ENCODE results near the gene TXNDC11.

The TXNDC11 gene

DNA sequence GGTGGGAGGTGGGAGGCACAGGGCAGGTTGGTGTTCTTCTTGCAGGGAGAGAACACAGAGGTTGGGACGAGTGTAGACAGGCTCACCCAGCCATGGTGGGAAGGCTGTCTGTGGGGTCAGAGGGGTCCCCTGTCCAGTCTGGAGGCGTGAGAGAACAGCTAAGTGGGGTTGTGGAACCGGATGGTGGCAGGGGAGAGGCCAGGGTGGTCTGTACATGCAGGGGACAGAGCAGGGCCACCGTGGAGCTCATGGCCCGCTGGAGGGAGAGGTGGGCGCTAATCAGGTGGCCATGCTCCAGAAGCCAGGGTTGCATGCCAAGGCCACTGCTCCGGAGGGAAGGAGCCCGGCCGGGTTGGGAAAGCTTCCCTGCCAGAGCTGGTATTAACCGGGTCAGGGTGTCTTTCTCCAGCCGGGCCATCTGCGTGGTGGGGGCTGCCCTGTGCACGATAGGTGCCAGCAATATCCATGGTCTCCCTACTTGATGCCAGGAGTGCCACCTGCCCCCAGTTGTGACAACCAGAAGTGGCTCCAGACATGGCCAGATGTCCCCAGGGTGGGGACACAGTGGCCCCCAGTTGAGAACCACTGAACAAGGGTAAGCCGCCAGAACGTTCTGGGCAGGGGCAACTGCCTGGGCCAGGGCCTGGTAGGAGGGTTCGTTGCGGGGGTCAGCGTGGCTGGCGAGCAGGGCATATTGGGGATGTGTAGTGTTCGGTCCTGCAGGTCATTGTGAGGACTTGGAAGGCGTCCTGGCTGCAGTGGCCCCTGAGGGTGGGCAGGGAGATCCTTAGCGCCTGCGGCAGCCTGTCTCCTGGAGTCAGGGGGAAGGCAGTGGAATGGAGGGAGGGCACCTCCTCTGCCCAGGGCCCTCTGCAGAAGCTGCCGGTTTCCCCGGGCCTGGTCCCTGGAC, 69.3 kb downstream of the TXNDC11 start:
- no peak for DNase-seq

DNA sequence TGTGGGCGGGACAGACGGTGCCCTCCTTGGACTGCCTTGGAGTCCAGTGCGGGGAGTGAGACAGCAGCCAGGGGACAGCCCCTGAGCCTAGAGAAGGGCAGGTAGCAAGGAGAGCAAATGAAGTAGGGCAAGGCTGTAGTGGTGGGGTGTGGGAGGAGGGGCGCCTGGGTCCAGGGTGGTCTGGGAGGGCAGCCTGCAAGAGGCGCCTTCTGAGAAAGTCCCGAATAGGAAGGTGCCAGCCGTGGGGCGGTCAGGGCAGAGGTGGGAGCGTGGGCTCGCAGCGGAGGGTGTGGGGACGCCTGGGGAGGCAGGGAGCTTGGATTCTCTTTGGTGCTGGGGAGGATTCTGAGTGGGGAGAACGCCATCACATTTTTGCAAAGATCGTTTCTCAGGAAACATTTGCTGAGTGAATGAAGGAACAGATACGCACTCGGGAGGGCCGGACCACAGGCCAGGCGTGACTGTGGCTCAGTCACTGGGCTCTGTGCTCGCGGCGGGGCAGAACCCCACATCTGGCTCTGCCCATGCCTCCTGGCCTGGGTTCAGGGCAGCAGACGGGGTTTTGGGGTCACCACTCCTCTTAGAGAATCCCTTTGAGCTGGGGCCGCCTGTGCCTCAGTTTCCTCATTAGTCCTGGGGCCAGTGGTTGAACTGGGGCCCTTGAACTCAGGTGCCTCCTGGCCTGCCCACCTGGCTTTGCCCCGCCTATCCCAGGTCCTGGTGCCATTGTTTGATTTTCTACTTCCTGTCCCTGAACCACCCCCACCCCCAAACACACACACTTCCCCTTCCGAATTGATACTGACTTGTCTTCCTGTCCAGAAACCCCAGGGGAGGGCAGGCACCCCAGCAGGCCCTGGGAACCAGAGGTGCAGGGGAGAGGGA, 70.2 kb downstream of the TXNDC11 start:
- DNase-seq, result peak; percentile 56

DNA sequence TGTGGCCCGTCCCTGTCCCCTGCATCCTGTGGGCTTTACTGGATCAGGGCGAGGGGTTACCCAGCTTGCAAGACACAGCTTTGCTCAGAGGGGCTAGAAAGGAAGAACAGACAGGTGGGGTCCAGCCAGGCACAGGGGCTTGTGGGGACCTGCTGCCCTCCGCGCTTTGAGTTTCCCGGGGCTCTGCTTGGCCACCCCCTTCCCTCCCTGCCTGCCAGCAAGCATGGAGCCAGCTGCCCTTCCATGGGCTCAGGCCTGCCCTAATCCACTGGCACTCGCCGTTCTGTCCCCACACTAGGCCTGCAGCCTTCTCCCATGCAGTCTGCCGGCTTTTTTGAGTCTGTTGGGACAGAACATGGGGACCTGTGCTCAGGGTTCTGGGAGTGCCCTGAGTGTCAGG, 71.0 kb downstream of the TXNDC11 start:
- DNase-seq, result no peak

DNA sequence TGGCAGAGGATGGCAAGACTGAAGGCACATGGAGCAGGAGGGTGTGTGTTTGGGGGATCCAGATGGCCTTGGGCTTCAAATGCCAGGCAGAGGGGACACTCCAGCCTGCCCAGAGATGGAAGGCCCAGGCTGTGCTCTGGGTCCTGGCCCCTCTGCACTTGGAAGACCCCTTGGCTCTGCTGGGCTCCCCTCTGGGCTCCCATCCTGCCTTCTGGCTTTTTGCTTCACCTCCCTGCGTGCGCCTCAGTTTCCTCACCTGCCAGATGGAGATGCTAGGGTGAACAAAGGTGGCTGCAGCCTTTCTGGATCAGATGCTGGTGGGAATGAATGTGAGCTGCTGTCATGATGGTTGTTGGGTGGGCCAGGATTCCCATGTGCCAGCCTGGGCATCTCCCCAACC, 71.4 kb downstream of the TXNDC11 start:
- DNase-seq, result no peak

DNA sequence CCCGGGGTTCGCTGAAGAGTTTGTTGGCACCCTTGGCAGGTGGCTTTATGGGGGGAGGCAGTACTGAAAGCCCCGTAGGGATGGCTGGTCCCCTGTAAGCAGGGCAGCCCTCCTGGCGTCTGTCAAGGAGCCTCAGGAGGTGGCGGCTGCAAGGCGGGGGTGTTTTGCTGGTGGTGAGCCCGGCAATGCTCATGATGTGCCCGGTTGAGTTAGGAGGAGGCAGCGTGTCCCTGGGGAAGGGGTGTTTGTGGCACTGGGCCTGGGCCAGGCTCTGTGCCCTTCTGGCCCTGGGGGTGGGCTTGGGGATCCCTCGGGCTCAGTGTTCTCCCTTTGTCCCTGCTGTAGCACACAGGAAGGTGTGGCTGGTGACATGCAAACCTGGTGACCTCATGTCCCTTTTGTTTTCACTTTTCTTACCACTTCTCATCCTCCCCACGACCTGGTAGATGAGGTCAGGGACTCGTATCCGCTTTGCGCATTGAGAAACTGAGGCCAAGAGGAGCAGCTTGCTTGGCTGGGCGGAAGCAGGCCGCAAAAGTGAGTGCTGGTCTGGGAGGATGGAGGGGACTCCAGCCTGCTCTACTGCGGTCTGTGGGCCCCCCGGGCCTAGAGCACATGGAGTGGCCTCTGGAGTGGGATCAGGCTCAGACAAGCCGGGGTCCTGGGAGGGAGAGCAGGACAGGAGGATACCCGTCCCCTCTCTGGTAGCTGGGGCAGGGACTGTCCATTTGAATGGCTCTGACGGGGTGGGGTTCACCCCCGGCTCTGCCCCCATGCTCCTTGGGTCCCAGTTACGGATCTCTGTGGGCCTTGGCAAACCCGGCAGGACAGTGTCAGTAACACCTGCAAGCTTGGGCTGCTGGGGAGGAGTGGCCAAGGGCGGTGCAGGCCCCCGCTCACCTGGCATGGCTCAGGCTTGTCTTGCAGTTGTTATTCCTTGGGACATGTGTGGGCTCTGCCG, 72.2 kb downstream of the TXNDC11 start:
- peak; percentile 50 for DNase-seq

DNA sequence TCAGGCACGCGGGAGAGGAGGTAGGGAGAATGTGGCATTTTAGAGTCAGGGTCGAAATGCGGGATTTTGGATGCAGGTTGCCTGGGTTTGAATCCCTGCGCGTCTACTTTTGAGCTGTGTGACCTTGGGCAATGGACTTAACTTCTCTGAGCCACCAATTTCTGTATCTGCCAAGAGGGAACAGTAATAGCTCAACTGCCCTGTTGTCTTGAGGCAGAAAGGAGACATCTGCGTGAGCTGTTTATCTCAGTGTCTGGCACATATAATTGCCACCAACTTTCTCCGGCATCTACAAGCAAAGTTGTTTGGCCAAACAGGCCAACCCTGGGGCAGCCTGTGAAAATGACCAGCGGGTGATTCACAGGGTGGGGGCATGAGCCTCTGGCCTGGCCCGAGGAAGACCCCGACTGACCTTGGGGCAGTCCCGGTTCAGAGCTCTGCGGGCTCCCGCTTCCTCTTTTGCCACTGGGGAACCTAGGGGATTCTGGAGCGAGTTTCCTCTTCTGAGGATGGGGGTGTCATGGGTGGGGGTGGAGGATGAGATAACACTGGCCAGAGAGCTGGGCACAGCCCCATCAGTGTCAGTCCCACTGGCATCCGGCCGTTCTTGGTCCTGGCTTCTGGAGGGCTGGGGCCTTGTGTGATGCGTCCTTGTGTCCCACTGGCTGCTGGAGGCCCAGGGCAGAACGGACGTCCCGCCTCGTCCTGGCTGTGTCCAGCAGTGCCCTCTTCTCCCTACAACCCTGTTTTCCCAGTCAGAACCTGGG, 73.1 kb downstream of the TXNDC11 start:
- peak; percentile 17 for DNase-seq

DNA sequence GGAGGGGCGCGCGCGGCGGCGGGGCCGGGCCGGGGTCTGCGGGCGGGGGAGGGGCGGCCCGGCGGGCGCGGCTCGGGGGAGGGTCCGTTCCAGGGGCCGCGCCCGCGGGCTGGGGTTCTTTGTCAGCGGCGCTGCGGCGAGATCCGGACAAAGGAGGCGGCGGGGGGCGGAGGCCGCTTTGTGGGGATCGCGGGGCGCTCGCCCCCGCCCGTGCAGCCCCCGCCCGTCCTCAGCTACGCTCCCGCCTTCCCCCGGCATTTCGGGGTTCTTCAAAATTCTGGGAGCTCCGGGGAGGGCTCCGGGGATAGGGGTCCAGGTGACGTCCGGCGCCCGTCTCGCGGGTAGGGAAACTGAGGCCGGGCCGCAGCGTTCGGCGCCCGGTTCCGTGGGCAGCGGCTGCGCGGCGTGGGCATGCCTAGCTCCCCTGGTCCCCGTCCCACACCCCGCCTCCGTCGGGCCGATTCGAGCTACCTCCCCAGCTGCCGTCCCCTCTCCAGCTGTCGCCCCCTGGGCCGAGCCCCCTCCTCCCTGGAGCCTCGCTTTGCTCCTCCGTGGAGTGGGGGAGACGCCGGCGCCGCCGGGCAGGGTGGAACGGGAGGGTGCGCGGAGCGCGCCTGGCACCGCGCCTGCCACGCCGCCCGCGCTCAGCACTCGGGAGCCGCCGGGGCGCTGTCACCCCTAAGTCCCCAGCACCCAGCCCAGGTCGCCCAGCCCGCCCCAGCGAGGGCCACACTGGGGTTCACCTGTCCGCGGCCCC, 73.9 kb downstream of the TXNDC11 start:
- no peak for DNase-seq

DNA sequence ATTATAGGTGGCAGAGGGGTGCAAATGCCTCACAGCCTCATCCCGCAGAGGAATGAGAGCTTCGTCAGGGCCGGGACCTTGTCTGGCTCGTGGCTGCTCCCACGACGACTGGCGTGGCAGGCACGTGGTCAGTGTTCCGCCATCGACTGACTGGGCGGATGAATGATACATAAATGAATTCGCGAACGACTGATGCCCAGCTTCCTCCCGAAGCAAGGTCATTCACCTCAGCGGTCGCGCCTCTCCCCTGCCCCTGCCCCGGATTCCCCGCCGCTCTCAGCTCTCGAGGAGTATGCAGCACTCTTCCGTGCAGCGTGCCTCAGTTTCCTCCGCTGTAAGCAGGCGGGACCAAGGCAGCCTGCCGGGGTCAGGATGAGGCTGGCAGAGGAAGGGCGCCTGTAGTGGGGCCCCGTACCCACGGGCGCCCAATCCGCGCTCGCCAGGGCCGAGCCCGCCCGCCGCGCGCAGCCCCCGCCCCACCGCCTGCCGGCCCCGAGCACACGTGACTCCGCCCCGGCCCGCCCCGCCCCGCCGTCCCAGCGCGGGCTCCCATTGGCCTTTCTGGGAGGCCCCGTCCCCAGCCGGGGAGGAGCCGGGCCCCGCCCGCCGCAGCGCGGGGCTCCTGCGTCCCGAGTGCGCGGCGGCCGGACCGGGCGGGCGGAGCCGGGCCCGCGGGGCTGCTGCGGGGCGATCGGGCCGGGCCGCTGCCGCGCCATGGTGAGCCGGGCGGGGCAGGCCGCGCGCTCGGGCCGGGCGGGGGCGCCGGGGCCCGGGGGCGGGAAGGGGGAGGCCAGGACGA, 74.6 kb downstream of the TXNDC11 start, which contains the start of gene SNN:
SNN (plus strand) TSS at position 632 of the 799 bp plus-strand sequence. CDS start 7,605 bp downstream, outside the sequence.
- DNase-seq, result peak; percentile 88

DNA sequence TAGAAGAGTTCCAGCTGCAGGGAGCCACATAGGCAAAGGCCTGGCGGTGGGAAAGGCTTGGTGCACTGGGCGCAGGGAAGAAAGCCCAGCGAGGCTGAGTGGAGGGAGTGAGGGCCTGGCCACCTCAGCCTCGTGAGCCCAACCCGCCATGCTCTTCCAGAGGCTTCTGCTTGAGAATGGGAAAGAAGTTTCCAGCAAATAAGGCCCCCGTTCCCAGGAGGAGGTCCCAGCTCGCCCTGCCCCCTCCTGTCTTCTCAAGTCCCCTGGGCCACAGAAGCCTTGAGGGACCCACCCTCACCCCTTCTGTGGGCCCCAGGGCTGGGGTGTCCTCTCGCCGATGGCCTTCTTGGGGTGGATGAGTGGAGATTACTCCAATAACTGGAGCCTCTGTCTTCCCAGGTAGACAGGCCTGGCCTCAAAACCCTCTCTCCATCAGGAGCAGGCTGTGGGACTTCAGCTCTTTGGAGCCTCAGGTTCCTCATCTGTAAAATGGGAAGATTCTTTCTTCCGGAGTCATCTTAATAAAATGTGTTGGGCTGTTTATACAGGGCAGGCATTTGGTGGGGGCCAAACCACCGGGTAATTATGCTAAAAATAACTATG, 75.3 kb downstream of the TXNDC11 start:
- no peak for DNase-seq

DNA sequence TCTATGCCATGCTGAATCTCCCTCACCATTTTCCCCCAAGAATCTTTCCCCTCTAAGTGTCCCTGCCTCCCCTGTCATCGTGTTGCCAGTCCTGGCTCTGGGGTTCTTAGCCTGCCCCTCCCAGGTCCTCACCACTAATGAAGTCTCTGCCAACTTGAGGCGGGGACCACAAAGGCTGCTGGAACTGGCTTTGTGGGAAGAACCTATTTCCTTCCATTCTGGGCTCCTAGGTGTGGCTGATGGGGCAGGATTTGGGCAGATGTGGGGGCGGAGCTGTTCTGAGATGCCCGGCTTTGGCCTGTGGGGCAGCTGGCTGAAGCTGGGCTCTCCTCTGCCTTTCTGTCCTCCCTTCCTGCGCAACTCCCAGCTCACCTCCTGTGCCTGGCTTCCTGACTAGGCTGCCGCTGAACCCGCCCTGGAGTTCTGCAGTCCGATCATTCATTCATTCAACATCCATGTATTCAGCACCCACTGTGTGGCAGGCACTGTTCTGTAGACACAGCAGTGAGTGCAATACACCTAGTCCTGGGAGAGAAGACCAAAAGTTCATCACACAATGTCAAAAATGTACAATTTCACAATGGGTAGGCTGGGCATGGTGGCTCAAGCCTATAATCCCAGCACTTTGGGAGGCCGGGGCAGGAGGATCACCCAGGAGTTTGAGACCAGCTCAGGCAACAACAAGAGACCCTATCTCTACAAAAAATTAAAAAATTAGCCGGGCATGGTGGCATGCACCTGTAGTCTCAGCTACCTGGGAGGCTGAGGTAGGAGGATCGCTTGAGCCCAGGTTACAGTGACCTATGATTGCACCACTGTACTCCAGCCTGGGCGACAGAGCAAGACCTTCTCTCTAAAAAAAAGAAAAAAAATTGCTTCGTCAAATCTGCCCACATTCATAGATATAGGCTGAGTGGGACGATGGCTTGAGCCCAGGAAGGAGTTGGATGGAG, 76.3 kb downstream of the TXNDC11 start:
- no peak for DNase-seq

DNA sequence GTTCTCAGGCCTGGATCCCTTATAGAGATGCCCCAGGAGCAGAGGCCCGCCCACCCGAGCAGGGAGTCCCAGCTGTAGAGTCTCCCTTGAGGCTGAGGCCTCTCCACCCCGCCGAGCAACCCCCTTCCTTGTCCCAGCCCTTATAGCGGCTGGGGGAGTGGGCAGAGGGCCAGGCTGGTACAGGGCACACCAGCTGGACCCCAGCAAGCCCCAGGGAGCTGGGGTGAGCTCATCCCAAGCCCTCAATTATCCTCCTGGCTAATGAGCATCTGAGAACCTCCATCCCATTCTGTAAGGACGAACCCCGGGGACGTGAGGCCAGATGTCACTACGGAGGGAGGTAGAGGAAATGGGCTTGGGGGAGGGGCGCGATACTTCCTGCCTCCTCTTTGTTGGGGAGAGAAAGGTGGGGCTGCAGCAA, 77.6 kb downstream of the TXNDC11 start:
- DNase-seq, result peak; percentile 34

DNA sequence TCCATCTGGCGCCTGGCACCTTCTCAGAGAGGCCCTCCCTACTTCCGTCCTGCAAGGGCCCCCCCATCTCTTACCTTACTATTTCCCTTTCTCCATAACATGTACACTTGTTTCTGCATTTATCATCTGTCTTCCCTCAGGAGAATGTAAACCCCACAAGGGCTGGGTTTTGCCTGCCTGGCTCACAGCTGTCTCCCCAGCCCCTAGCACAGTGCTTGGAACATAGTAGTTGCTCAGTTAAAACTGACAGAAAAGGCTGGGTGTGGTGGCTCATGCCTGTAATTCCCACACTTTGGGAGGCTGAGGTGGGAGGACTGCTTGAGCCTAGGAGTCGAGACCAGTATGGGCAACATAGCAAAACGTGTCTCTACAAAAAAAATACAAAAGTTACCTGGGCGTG, 80.1 kb downstream of the TXNDC11 start:
- no peak for DNase-seq

DNA sequence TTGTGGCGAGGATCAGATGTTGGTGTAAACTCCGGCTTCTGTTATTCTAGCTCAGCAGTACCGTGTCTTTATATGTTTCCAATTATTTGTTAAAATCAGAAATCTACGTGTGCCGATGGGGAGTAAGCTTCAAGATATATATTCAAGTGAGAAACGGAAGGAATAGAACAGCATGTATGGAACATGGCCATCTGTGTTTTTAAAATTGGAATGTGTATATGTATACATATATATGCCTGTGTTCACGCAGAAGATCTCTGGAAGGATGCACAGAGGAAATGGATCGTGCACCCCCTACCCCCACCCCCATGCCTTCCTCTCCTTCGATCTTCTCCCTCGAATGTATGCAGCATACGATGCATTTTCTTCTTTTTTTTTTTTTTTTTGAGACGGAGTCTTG, 82.1 kb downstream of the TXNDC11 start:
- DNase-seq, result no peak

DNA sequence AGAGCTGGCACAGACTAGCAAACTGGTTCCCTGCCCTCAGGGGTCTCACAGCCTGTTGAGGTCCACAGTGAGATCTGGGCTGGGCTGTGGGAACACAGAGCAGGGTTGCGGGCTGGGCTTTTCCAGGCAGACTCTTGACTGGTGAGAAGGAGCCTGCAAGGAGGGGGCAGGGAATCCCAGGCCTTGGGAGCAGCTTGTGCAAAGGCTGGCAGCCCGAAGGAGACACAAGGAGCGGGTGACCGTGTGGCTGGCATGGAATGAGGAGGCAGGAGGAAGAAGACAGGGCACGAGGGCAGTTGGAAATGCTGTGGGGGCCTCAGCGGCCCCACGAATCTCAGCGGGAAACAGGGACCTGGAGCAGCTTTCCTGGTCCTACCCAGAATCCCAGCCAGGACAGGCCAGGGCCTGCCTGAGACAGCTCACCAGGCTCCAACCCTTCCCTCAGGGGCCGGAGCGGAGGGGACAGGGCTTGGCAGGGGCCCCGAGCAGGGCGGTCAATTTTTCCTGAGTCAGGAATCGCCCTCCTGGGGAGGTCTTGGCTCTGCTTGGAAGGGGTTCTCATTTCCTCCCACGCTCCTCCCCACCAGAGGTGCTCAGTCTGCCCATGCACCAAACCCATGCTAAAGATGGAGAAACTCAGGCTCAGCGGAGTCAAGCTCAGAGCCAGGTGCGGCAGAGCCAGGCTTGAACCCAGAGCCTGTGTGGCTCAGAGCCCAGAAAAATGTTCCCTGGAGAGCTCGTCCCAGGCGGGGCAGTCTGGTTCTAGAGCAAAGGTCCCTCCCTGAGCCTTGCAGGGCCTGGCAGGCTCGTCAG, 83.6 kb downstream of the TXNDC11 start:
- DNase-seq, result no peak

DNA sequence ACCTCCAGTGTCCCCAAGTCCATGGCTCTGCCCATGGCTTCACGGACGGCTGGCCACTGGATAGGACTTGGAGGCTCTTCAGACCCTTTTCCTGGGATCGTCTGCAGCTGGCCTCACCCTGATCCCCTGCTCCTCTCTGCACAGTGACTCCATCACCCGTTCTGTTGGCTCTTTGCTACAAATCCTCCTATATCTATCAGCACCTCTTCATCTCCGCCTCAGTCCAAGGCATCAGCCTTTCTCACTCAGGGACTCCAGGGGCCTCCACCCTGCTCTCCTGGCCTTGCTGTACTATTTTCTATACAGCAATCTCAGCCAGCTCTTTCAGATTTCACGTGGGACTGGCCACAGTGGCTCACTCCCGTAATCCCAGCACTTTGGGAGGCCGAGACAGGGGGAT, 85.1 kb downstream of the TXNDC11 start:
- no peak for DNase-seq

DNA sequence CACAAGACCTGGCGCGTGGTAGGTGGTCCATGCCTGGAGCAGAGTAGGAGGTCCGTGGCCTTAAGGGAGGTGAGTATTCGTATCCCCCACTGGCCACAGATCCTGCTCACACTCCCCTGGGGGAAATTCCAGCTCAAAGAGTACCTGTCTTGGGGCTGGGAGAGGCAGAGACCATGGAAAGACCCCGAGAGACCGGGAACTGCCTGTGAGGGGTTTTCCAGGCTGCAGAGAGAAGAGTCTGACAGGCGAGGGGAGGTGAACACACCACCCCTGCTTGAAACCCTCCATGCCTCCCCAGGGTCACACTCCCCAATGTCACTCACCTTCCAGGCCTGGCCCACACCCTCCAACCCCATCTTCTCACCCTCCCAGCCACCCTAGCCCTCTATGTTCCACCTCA, 87.0 kb downstream of the TXNDC11 start:
- DNase-seq, result no peak

DNA sequence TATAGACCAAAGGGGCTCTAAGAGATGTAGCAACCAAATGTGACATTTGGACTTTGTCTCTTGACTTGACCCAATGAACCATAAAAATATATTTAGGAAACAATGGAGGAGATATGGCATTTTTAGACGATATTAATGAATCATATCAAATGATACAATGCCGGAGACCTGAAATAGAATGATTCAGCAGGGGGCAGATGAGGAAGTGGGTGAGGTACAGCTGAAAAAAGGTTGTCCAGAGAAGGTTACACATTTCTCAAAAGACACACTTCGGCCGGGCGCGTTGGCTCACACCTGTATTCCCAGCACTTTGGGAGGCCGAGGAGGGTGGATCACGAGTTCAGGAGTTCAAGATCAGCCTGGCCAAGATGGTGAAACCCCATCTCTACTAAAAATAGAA, 90.9 kb downstream of the TXNDC11 start:
- DNase-seq, result no peak

Data from CD4-positive, alpha-beta T cell treated with Interleukin-21 for 1 hour (primary cell).